Psoas muscle (tissue), 8 donors: ENCODE data around the gene RPS15. TPM values are rescaled to one million over a fixed set of nuclear protein-coding genes. Genes with fewer than 3 reads are reported as not detected.
A peak's percentile ranks its signal among the peaks of the same experiment; 100 is the strongest.

Experiments used
- ATAC-seq, 4 donors: fragments of 200-7000 bp; cut with Tn5 transposase; one replicate each; pipeline ENCODE4 v1.9.1; 2020; ENCODE audit warnings: moderate library complexity in 3 of 4, mild to moderate bottlenecking in 2 of 4
- DNase-seq, 2 donors: peaks; one replicate each; pipeline ENCODE4 v3.0.0-alpha.2; 2020
- H3K27ac ChIP-seq: fragments of 200-600 bp; one replicate; pipeline ENCODE4 v1.8.0; 2022
- H3K27me3 ChIP-seq, 3 donors: fragments of 200-600 bp in 1 of 3; one replicate each; pipeline versions ENCODE4 v1.6.1 to v1.8.0; 2013 to 2022; ENCODE audit warnings: low read length in 2 of 3, mild to moderate bottlenecking in 2 of 3, moderate library complexity in 1 of 3; ENCODE audit not compliant: insufficient read depth in 3 of 3
- H3K36me3 ChIP-seq, 2 donors: fragments of 200-600 bp in 1 of 2; one replicate each; pipeline versions ENCODE4 v1.6.1 to v1.8.0; 2013 to 2022; ENCODE audit warnings: low read depth in 1 of 2, mild to moderate bottlenecking in 1 of 2, moderate library complexity in 1 of 2; ENCODE audit not compliant: insufficient read depth in 1 of 2
- H3K4me1 ChIP-seq: fragments of 200-600 bp; one replicate; pipeline ENCODE4 v1.8.0; 2022
- H3K4me3 ChIP-seq: fragments of 200-600 bp; one replicate; pipeline ENCODE4 v1.8.0; 2022; ENCODE audit warnings: mild to moderate bottlenecking
- H3K9me3 ChIP-seq: fragments of 200-600 bp; one replicate; pipeline ENCODE4 v1.8.0; 2022
- CTCF ChIP-seq: fragments of 200-600 bp; IDR thresholded peaks from one replicate; pipeline ENCODE4 v1.8.0; 2022; ENCODE audit warnings: antibody characterized with exemption
- WGBS, 3 donors: extraction: QIAGEN DNeasy Blood & Tissue Kit; methylation state at CpG; one replicate each; pipeline versions ENCODE4 v1.1.6 to v1.1.7; 2013; 5-methylcytosine and 5-hydroxymethylcytosine counted together
- intact Hi-C, 2 donors: fragments of 100-400 bp; cut with DNase I; formaldehyde crosslinking; loops; one replicate each; pipeline versions ENCODE4 v1.11.0 to v1.14.2; 2022
- polyA plus RNA-seq, 3 donors: library from polyadenylated mRNA; stranded (reverse); fragments of 200-250 nt; gene quantifications; one replicate each; pipeline ENCODE4 v1.2.3, GENCODE V29; 2013
- total RNA-seq, 4 donors: library from RNA; stranded (reverse); fragmentation: NEBNext Ultra II Directional in 2 of 4; extraction: Animal tissue kit (Norgen Biotek cat#: 25700) in 2 of 4; gene quantifications; one replicate each; pipeline versions ENCODE4 v1.2.1 to v1.2.4, GENCODE V29; 2021 to 2023
- donor health status: healthy with polysubstance abuse.
- donor health status: DM: no; HTN: no; CAD: no; lungs with moderate emphysema.
- donor health status: Bipolar disorder and iron deficiency.
- donor health status: healthy.
- donor health status: DM: yes; HTN: yes; CAD: no.
- donor health status: DM: no; HTN: no; CAD: no.
- donor health status: DM: no; HTN: no; CAD: no.
- donor health status: DM: yes; HTN: yes; CAD: no.

Gene RPS15
- total and polyA plus RNA-seq, 7 donors = 697 to 4,077 (median 992) TPM

GRCh38 chr19:1456121-1456900 lies 18.1 kb downstream of the RPS15 start:
- Histone ChIP-seq H3K27me3 (peaks cover 0 to 70% (median 47%) of the 10 kb centered on the region in 3 donors), H3K4me3 (no peak overlapping the region), H3K4me1 (no peaks in the 10 kb centered on the region), H3K36me3 (no peaks in the 10 kb centered on the region), H3K27ac (no peak overlapping the region), H3K9me3 (no peaks in the 10 kb centered on the region)
- ATAC-seq (peak in 2 of 4 donors; percentile 7 to 10), DNase-seq (peak in 1 of 2 donors; percentile 48)
- intact Hi-C loops = no loop called here
- WGBS, 3 donors = 15 to 35% (median 19%) methylated on average over 29 to 43 of the region's 43 CpGs
- TF ChIP-seq CTCF = no peak

- intact Hi-C loops = no loop called here
- peak in 1 of 2 donors; percentile 44 for DNase-seq
These were observed 19.0 kb downstream of the RPS15 start for GRCh38 chr19:1457031-1457739.

GRCh38 chr19:1457892-1458291 lies 19.7 kb downstream of the RPS15 start:
- peak in 1 of 2 donors; percentile 48 for DNase-seq
- ATAC-seq = no peak
- no peaks in the 10 kb centered on the region for H3K9me3 ChIP-seq
- no peak for TF ChIP-seq CTCF
- no peaks in the 10 kb centered on the region for H3K4me1 ChIP-seq
- WGBS, 3 donors = 67 to 78% (median 72%) methylated on average over 16 of the region's 16 CpGs
- no peaks in the 10 kb centered on the region for H3K36me3 ChIP-seq
- no peak overlapping the region for H3K27ac ChIP-seq
- no peak overlapping the region for H3K4me3 ChIP-seq
- intact Hi-C loops = no loop called here
- H3K27me3 ChIP-seq = peaks cover 0 to 56% (median 33%) of the 10 kb centered on the region in 3 donors

More at GRCh38 chr19:1457031-1457739, 19.0 kb downstream of the RPS15 start:
- WGBS, 3 donors = 10 to 18% (median 15%) methylated on average over 45 to 48 of the region's 48 CpGs
- Histone ChIP-seq H3K4me3 (no peak overlapping the region), H3K9me3 (no peaks in the 10 kb centered on the region), H3K27ac (no peak overlapping the region), H3K27me3 (peaks cover 0 to 63% (median 39%) of the 10 kb centered on the region in 3 donors), H3K4me1 (no peaks in the 10 kb centered on the region), H3K36me3 (no peaks in the 10 kb centered on the region)
- no peak for TF ChIP-seq CTCF
- peak in 1 of 4 donors; percentile 11 for ATAC-seq

GRCh38 chr19:1459479-1459878 lies 21.3 kb downstream of the RPS15 start:
- ATAC-seq (no peak), DNase-seq (peak in 1 of 2 donors; percentile 31)
- H3K9me3 ChIP-seq = no peaks in the 10 kb centered on the region
- H3K36me3 ChIP-seq = no peaks in the 10 kb centered on the region
- H3K4me1 ChIP-seq = no peaks in the 10 kb centered on the region
- peaks cover 0 to 48% (median 23%) of the 10 kb centered on the region in 3 donors for H3K27me3 ChIP-seq
- TF ChIP-seq CTCF = no peak
- no peak overlapping the region for H3K27ac ChIP-seq
- no peak overlapping the region for H3K4me3 ChIP-seq
- intact Hi-C loops = no loop called here
- 64 to 76% (median 69%) methylated on average over 9 of the region's 9 CpGs for WGBS, 3 donors
